Activated gamma-delta T cell treated with anti-CD3 and anti-CD28 coated beads, Interleukin-2, amount 50 U/mL, for 16 hours (primary cell): Measurements from ENCODE around the gene KLHL33.

ENCODE experiments used
- DNase-seq: peaks from one replicate; pipeline ENCODE4 v3.0.0-alpha.2; 2020; ENCODE audit warnings: low read depth

Gene KLHL33

GRCh38 chr14:20416223-20416622 is 19.7 kb downstream of the KLHL33 start:
- no peak for DNase-seq

GRCh38 chr14:20415782-20416206 is 20.2 kb downstream of the KLHL33 start:
- DNase-seq, result no peak

- no peak for DNase-seq
Observed at GRCh38 chr14:20413744-20414082, 22.3 kb downstream of the KLHL33 start.

GRCh38 chr14:20412876-20413743 is 22.9 kb downstream of the KLHL33 start, which contains the start of gene TEP1:
Gene TEP1 (minus strand): TSS chr14:20413501. CDS start chr14:20408439, 5,062 bp downstream.
- DNase-seq, result peak; percentile 52

- no peak for DNase-seq
Observed at GRCh38 chr14:20412411-20412810, 23.6 kb downstream of the KLHL33 start.

GRCh38 chr14:20409226-20409625 is 26.7 kb downstream of the KLHL33 start:
- DNase-seq, result no peak

- no peak for DNase-seq
Observed at GRCh38 chr14:20403521-20403920, 32.4 kb downstream of the KLHL33 start.

- no peak for DNase-seq
Observed at GRCh38 chr14:20400965-20401593, 34.9 kb downstream of the KLHL33 start.

- no peak for DNase-seq
Observed at GRCh38 chr14:20400589-20400964, 35.4 kb downstream of the KLHL33 start.

GRCh38 chr14:20397511-20397910 is 38.5 kb downstream of the KLHL33 start:
- no peak for DNase-seq

GRCh38 chr14:20391505-20391904 is 44.5 kb downstream of the KLHL33 start:
- DNase-seq, result no peak

GRCh38 chr14:20388159-20388558 is 47.8 kb downstream of the KLHL33 start:
- DNase-seq, result no peak

GRCh38 chr14:20387576-20387975 is 48.4 kb downstream of the KLHL33 start:
- DNase-seq, result no peak

GRCh38 chr14:20386276-20386855 is 49.6 kb downstream of the KLHL33 start:
- no peak for DNase-seq

GRCh38 chr14:20384886-20385285 is 51.1 kb downstream of the KLHL33 start:
- no peak for DNase-seq

- DNase-seq, result no peak
Observed at GRCh38 chr14:20384321-20384720, 51.6 kb downstream of the KLHL33 start.

GRCh38 chr14:20383636-20384035 is 52.3 kb downstream of the KLHL33 start:
- no peak for DNase-seq

GRCh38 chr14:20383032-20383431 is 52.9 kb downstream of the KLHL33 start:
- no peak for DNase-seq

GRCh38 chr14:20382526-20382925 is 53.4 kb downstream of the KLHL33 start:
- no peak for DNase-seq

GRCh38 chr14:20381341-20381740 is 54.6 kb downstream of the KLHL33 start:
- no peak for DNase-seq

GRCh38 chr14:20380681-20381080 is 55.3 kb downstream of the KLHL33 start:
- no peak for DNase-seq

- DNase-seq, result no peak
Observed at GRCh38 chr14:20379743-20380142, 56.2 kb downstream of the KLHL33 start.

- no peak for DNase-seq
Observed at GRCh38 chr14:20377171-20377570, 58.8 kb downstream of the KLHL33 start.
